Measurements from ENCODE around the gene SCTR.

DNA sequence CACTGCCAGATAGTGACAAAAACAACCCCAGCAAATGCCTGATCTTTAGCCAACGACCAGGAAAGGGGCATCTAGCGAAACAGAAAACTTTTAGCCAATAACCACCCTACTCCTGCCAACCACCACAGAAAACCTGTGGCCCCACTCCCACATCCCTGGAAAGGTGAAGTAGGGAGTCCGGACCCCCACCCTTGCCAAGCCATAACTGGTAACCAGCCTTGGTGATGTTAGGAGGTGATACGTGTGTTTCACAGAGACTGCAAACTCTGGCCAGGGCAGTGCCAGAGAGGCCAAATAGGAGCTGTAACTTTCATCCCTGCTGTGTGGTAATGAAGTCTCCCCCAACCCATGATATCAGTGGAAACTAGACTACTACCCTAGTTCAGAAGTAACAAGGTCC, 27.6 kb downstream of the SCTR start:
- TF ChIP-seq, protein P1, sequence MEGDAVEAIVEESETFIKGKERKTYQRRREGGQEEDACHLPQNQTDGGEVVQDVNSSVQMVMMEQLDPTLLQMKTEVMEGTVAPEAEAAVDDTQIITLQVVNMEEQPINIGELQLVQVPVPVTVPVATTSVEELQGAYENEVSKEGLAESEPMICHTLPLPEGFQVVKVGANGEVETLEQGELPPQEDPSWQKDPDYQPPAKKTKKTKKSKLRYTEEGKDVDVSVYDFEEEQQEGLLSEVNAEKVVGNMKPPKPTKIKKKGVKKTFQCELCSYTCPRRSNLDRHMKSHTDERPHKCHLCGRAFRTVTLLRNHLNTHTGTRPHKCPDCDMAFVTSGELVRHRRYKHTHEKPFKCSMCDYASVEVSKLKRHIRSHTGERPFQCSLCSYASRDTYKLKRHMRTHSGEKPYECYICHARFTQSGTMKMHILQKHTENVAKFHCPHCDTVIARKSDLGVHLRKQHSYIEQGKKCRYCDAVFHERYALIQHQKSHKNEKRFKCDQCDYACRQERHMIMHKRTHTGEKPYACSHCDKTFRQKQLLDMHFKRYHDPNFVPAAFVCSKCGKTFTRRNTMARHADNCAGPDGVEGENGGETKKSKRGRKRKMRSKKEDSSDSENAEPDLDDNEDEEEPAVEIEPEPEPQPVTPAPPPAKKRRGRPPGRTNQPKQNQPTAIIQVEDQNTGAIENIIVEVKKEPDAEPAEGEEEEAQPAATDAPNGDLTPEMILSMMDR (IDR thresholded peaks at IDR 0.05; ENCODE audit: low read depth, low read length), result no peak
- no peak for TF ChIP-seq EZH2phosphoT487 (IDR thresholded peaks at IDR 0.05; ENCODE audit: low read depth)
